ENCODE results near the gene ZFYVE9.

- TF ChIP-seq EZH2 (IDR thresholded peaks at IDR 0.05; ENCODE audit: low read depth, unreplicated experiment) (no peak), REST (IDR thresholded peaks at IDR 0.05; ENCODE audit: unreplicated experiment) (no peak), CTCF (conservative IDR thresholded peaks at IDR 0.05; ENCODE audit: low read depth in 2 of 2) (peak in 1 of 2 experiments; percentile 80; a peak in 3 of 4 replicates)
Observed at GRCh38 chr1:52141513-52142219, at the start of gene ZFYVE9.

Data from GM23338 (cell line).